Panc1 (cell line): ENCODE measurements around the gene TP73.

Experiments
- POLR2AphosphoS5 ChIP-seq: IDR thresholded peaks from 2 replicates; pipeline ENCODE4 v1.6.1; 2012; ENCODE audit warnings: mild to moderate bottlenecking, low read depth, low read length, moderate library complexity
- REST ChIP-seq, 2 experiments: IDR thresholded peaks; 2 replicates each; pipeline ENCODE4 v1.6.1; 2011 to 2012; ENCODE audit warnings: low read depth in 2 of 2, control low read depth in 1 of 2, low read length in 1 of 2, mild to moderate bottlenecking in 1 of 2, moderate library complexity in 1 of 2; ENCODE audit not compliant: insufficient read depth in 1 of 2
- SIN3A ChIP-seq: IDR thresholded peaks from 2 replicates; pipeline ENCODE4 v1.6.1; 2012; ENCODE audit warnings: low read depth, mild to moderate bottlenecking, low read length, moderate library complexity, borderline replicate concordance; ENCODE audit not compliant: insufficient read depth
- TCF7L2 ChIP-seq: IDR thresholded peaks from 2 replicates; pipeline ENCODE4 v1.6.1; 2011; ENCODE audit warnings: mild to moderate bottlenecking, low read depth, low read length, inconsistent platforms
- TF ChIP-seq, protein P1 (sequence below): fragments of 450-650 bp; IDR thresholded peaks from 2 replicates; pipeline ENCODE4 v1.5.1; 2017; ENCODE audit warnings: mild to moderate bottlenecking

DNA sequence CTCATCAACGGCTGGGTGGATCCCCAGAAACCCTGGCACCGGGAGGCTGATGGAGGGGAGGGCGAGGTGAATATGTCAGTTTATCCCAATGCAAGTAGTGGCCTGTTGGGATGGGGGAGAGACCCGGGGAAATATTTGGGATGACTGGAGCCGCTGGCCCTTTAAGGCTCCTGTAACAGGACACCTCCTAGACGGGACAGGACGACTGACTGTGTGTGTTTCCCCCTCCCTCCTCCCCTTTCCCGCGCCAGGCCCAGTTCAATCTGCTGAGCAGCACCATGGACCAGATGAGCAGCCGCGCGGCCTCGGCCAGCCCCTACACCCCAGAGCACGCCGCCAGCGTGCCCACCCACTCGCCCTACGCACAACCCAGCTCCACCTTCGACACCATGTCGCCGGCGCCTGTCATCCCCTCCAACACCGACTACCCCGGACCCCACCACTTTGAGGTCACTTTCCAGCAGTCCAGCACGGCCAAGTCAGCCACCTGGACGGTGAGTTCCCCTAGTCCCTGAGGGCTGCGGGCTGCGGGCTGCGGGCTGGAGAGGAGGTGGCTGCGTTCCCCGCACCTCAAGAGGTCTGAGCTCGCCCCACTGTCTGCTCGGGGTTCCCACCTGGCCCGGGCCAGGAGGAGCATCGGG, 55.1 kb downstream of the TP73 start:
- TF ChIP-seq, protein P1, sequence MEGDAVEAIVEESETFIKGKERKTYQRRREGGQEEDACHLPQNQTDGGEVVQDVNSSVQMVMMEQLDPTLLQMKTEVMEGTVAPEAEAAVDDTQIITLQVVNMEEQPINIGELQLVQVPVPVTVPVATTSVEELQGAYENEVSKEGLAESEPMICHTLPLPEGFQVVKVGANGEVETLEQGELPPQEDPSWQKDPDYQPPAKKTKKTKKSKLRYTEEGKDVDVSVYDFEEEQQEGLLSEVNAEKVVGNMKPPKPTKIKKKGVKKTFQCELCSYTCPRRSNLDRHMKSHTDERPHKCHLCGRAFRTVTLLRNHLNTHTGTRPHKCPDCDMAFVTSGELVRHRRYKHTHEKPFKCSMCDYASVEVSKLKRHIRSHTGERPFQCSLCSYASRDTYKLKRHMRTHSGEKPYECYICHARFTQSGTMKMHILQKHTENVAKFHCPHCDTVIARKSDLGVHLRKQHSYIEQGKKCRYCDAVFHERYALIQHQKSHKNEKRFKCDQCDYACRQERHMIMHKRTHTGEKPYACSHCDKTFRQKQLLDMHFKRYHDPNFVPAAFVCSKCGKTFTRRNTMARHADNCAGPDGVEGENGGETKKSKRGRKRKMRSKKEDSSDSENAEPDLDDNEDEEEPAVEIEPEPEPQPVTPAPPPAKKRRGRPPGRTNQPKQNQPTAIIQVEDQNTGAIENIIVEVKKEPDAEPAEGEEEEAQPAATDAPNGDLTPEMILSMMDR, result no peak
- no peak for TF ChIP-seq POLR2AphosphoS5
- TF ChIP-seq REST (IDR thresholded peaks at IDR 0.05; ENCODE audit: insufficient read depth in 1 of 2, low read depth in 2 of 2, low read length in 1 of 2), result no peak
- no peak for TF ChIP-seq TCF7L2
- no peak for TF ChIP-seq SIN3A
